SK-N-SH (cell line): ENCODE data around the gene NDUFV2. TPM values are rescaled to one million over a fixed set of nuclear protein-coding genes. Genes with fewer than 3 reads are reported as not detected.
A peak's percentile ranks its signal among the peaks of the same experiment; 100 is the strongest.

Experiments
- CTCF ChIA-PET: fragments of 300-600, 350-600 bp; formaldehyde crosslinking; extraction: SDS; loops from one replicate; lab custom pipeline; 2021; lab: Yijun Ruan, JAX
- POLR2A ChIA-PET: fragments of 350-600 bp; sonication (Branson Sonifier 250); formaldehyde crosslinking; extraction: SDS; loops from one replicate; lab custom pipeline; 2020; ENCODE audit warnings: antibody characterized with exemption, inconsistent platforms; lab: Yijun Ruan, JAX
- DNase-seq: peaks from one replicate; pipeline ENCODE4 v3.0.0; 2012
- H2AFZ ChIP-seq: fragments of 200-600 bp; sonication (generic); 2 replicates; pipeline ENCODE4 v1.8.1; 2016; ENCODE audit warnings: antibody characterized with exemption, mild to moderate bottlenecking, low read depth
- H3F3A ChIP-seq: fragments of 200-600 bp; sonication (generic); replicated peaks from 2 replicates; pipeline ENCODE3; 2016; ENCODE audit warnings: antibody characterized with exemption, mild to moderate bottlenecking; ENCODE audit not compliant: insufficient read depth
- H3K27ac ChIP-seq, 2 experiments: fragments of 200-500 bp in 1 of 2; fragments of 200-600 bp in 1 of 2; sonication (Bioruptor generic) in 1 of 2; sonication (generic), shearing (Covaris generic) in 1 of 2; 2 replicates each; pipeline versions ENCODE4 v1.5.1 to v1.6.1; 2014 to 2016; ENCODE audit warnings: low read depth in 2 of 2, inconsistent platforms in 1 of 2, low read length in 1 of 2, mild to moderate bottlenecking in 1 of 2, mixed read lengths in 1 of 2
- H3K27me3 ChIP-seq: fragments of 200-600 bp; sonication (generic), shearing (Covaris generic); 2 replicates; pipeline ENCODE4 v1.6.1; 2016; ENCODE audit warnings: mixed run types; ENCODE audit not compliant: insufficient read depth
- H3K36me3 ChIP-seq, 2 experiments: fragments of 200-500 bp in 1 of 2; fragments of 200-600 bp in 1 of 2; sonication (Bioruptor generic) in 1 of 2; sonication (generic) in 1 of 2; replicated peaks in 1 of 2; 2 replicates each; pipeline versions ENCODE3 to v1.5.1; 2014 to 2016; ENCODE audit warnings: low read length in 1 of 2, mild to moderate bottlenecking in 1 of 2; ENCODE audit not compliant: insufficient read depth in 2 of 2, control insufficient read depth in 1 of 2
- H3K4me1 ChIP-seq, 2 experiments: fragments of 200-500 bp in 1 of 2; fragments of 200-600 bp in 1 of 2; sonication (Bioruptor generic) in 1 of 2; sonication (generic), shearing (Covaris generic) in 1 of 2; 2 replicates each; pipeline versions ENCODE4 v1.5.1 to v1.6.1; 2014 to 2016; ENCODE audit warnings: low read depth in 1 of 2, low read length in 1 of 2, mixed run types in 1 of 2; ENCODE audit not compliant: insufficient read depth in 2 of 2, control insufficient read depth in 1 of 2
- H3K4me2 ChIP-seq: fragments of 200-600 bp; sonication (generic), shearing (Covaris generic); 2 replicates; pipeline ENCODE4 v1.6.1; 2017; ENCODE audit warnings: mixed run types
- H3K4me3 ChIP-seq, 2 experiments: fragments of 200-500 bp in 1 of 2; fragments of 200-600 bp in 1 of 2; sonication (Bioruptor generic) in 1 of 2; sonication (generic), shearing (Covaris generic) in 1 of 2; 2 replicates each; pipeline versions ENCODE4 v1.5.1 to v1.8.1; 2014 to 2016; ENCODE audit warnings: low read depth in 2 of 2, inconsistent platforms in 1 of 2, low read length in 1 of 2, mild to moderate bottlenecking in 1 of 2, mixed read lengths in 1 of 2, moderate library complexity in 1 of 2
- H3K79me2 ChIP-seq: fragments of 200-600 bp; sonication (generic); 2 replicates; pipeline ENCODE4 v1.8.1; 2017; ENCODE audit warnings: mild to moderate bottlenecking; ENCODE audit not compliant: insufficient read depth
- H3K9ac ChIP-seq: fragments of 200-600 bp; sonication (generic); 2 replicates; pipeline ENCODE4 v1.6.1; 2017; ENCODE audit warnings: mixed run types
- H3K9me2 ChIP-seq: fragments of 200-600 bp; sonication (generic); 2 replicates; pipeline ENCODE4 v1.6.1; 2017; ENCODE audit warnings: mixed run types
- H3K9me3 ChIP-seq: fragments of 200-600 bp; sonication (generic); 2 replicates; pipeline ENCODE4 v1.6.1; 2017; ENCODE audit warnings: mixed run types, mild to moderate bottlenecking, moderate library complexity
- H4K20me1 ChIP-seq: fragments of 200-600 bp; sonication (generic); 2 replicates; pipeline ENCODE4 v1.6.1; 2017; ENCODE audit warnings: mild to moderate bottlenecking, mixed run types; ENCODE audit not compliant: insufficient read depth
- EZH2phosphoT487 ChIP-seq: fragments of 200-600 bp; sonication (generic); IDR thresholded peaks from 2 replicates; pipeline ENCODE4 v1.6.1; 2017; ENCODE audit warnings: low read depth, mixed run types, mild to moderate bottlenecking, antibody characterized with exemption, moderate library complexity, borderline replicate concordance
- FOSL2 ChIP-seq: IDR thresholded peaks from 2 replicates; pipeline ENCODE4 v1.4.0; 2012; ENCODE audit warnings: low read depth, mild to moderate bottlenecking, moderate library complexity, borderline replicate concordance
- GABPA ChIP-seq: IDR thresholded peaks from 2 replicates; pipeline ENCODE4 v1.4.0; 2012; ENCODE audit warnings: low read depth, mild to moderate bottlenecking
- MEF2A ChIP-seq: IDR thresholded peaks from 2 replicates; pipeline ENCODE4 v1.4.0; 2012; ENCODE audit warnings: low read depth, borderline replicate concordance
- PBX3 ChIP-seq: IDR thresholded peaks from 2 replicates; pipeline ENCODE4; 2012
- RAD21 ChIP-seq: IDR thresholded peaks from 2 replicates; pipeline ENCODE4 v1.6.1; 2012; ENCODE audit warnings: mild to moderate bottlenecking, low read length
- RXRA ChIP-seq: IDR thresholded peaks from 2 replicates; pipeline ENCODE4 v1.4.0; 2012; ENCODE audit warnings: low read depth, mild to moderate bottlenecking, borderline replicate concordance
- TEAD4 ChIP-seq: IDR thresholded peaks from 2 replicates; pipeline ENCODE4 v1.4.0; 2012; ENCODE audit warnings: mild to moderate bottlenecking, borderline replicate concordance; ENCODE audit not compliant: insufficient read depth
- USF1 ChIP-seq: IDR thresholded peaks from 2 replicates; pipeline ENCODE4 v1.4.0; 2012; ENCODE audit warnings: low read depth, borderline replicate concordance
- ZBTB33 ChIP-seq: IDR thresholded peaks from 2 replicates; pipeline ENCODE4 v1.4.0; 2012; ENCODE audit warnings: low read depth, borderline replicate concordance
- WGBS: methylation state at CpG from one replicate; pipeline ENCODE4 v1.1.6; 2017; ENCODE audit warnings: low lambda C conversion rate; 5-methylcytosine and 5-hydroxymethylcytosine counted together
- polyA plus RNA-seq, 3 experiments: library from polyadenylated mRNA; depleted of rRNA; stranded (reverse); fragments of >200 nt; gene quantifications; 2 replicates each; pipeline ENCODE4 v1.2.3, GENCODE V29; 2012

The NDUFV2 gene
- polyA plus RNA-seq, 1 of the 3 experiments (the other 2 are of a cell fraction), result 101 TPM

GRCh38 chr18:9055626-9056025, 46.9 kb upstream of the NDUFV2 start:
- DNase-seq, result no peak
- no peak for TF ChIP-seq GABPA
- no peak for TF ChIP-seq MEF2A
- TF ChIP-seq RXRA, result no peak

GRCh38 chr18:9057646-9058045, 44.9 kb upstream of the NDUFV2 start:
- Histone ChIP-seq H3K27ac (no peak overlapping the region), H3K79me2 (no peaks in the 10 kb centered on the region), H3K4me3 (no peak overlapping the region), H3F3A (no peaks in the 10 kb centered on the region), H3K9me2 (no peaks in the 10 kb centered on the region), H4K20me1 (no peaks in the 10 kb centered on the region), H3K9ac (no peak overlapping the region), H3K4me1 (peaks cover 0 to 3% of the 10 kb centered on the region in 2 experiments; a peak in 1 of 4 replicates), H3K4me2 (no peak overlapping the region), H2AFZ (no peak overlapping the region), H3K27me3 (no peaks in the 10 kb centered on the region), H3K9me3 (no peaks in the 10 kb centered on the region), H3K36me3 (no peaks in the 10 kb centered on the region)
- POLR2A ChIA-PET, result interaction anchor here (0.6 to 0.7 kb wide), 2 partner anchors 13 to 76 kb away, joined by 3 read pairs; no protein-coding TSS in a partner anchor
- no peak for TF ChIP-seq ZBTB33
- no peak for TF ChIP-seq PBX3
- TF ChIP-seq USF1, result no peak
- TF ChIP-seq RXRA, result no peak
- no peak for TF ChIP-seq TEAD4
- TF ChIP-seq FOSL2, result no peak
- TF ChIP-seq EZH2phosphoT487, result no peak
- no peak for TF ChIP-seq RAD21
- 81% methylated on average over 2 of the region's 3 CpGs for WGBS
- DNase-seq, result no peak
- CTCF ChIA-PET, result interaction anchor here (0.8 to 3.7 kb wide), 2 partner anchors 16 to 404 kb away, joined by 4 to 19 read pairs; no protein-coding TSS in a partner anchor

More at GRCh38 chr18:9055626-9056025, 46.9 kb upstream of the NDUFV2 start:
- POLR2A ChIA-PET, result no interaction called here
- CTCF ChIA-PET, result interaction anchor here (2.0 to 3.7 kb wide), 2 partner anchors 18 to 401 kb away, joined by 5 to 19 read pairs; no protein-coding TSS in a partner anchor
- Histone ChIP-seq H3K4me2 (peak overlapping the region; percentile 21; the same call in 1 of the 2 replicates), H3K4me1 (peaks cover 0 to 3% of the 10 kb centered on the region in 2 experiments; a peak in 1 of 4 replicates), H3K27me3 (no peaks in the 10 kb centered on the region), H3K9me3 (no peaks in the 10 kb centered on the region), H3K9me2 (no peaks in the 10 kb centered on the region), H3F3A (no peaks in the 10 kb centered on the region), H3K79me2 (no peaks in the 10 kb centered on the region), H3K36me3 (no peaks in the 10 kb centered on the region), H4K20me1 (no peaks in the 10 kb centered on the region), H2AFZ (0 out of 2 replicates have a peak overlapping the region, but pooled peaks have one; percentile 43), H3K4me3 (no peak overlapping the region), H3K9ac (no peak overlapping the region), H3K27ac (no peak overlapping the region)
- WGBS, result 96% methylated on average over 1 of the region's 1 CpG
